Panc1 (cell line): ENCODE data around the gene CORT. TPM values are rescaled to one million over a fixed set of nuclear protein-coding genes. Genes with fewer than 3 reads are reported as not detected.

Source experiments
- ATAC-seq: fragments of 200-7000 bp; cut with Tn5 transposase; 2 replicates; pipeline ENCODE4 v1.9.1; 2020; ENCODE audit warnings: mild to moderate bottlenecking, moderate library complexity
- BruUV-seq: library from RNA; stranded (reverse); fragments of 400-500 nt; replicated peaks from 2 replicates; lab custom pipeline; 2021; lab: Mats Ljungman, UMichigan
- CTCF ChIA-PET: fragments of 300-600 bp; sonication (Branson Sonifier 250); formaldehyde crosslinking; loops from one replicate; lab custom pipeline; 2022; ENCODE audit warnings: antibody characterized with exemption; lab: Charles Lee
- POLR2A ChIA-PET: fragments of 300-600 bp; sonication (Branson Sonifier 250); formaldehyde crosslinking; loops from one replicate; lab custom pipeline; 2022; ENCODE audit warnings: antibody characterized with exemption; lab: Charles Lee
- DNase-seq: peaks from one replicate; pipeline ENCODE4 v3.0.0-alpha.2; 2010; ENCODE audit warnings: low read depth, low spot score
- H3K27ac ChIP-seq: 2 replicates; pipeline ENCODE4 v1.5.1; 2011; ENCODE audit warnings: mild to moderate bottlenecking, low read length, inconsistent platforms
- H3K27me3 ChIP-seq: fragments of 200-500 bp; sonication (Bioruptor generic); 2 replicates; pipeline ENCODE4 v1.6.0; 2014; ENCODE audit warnings: low read length, inconsistent platforms; ENCODE audit not compliant: control insufficient read depth, insufficient read depth
- H3K36me3 ChIP-seq: fragments of 200-500 bp; sonication (Bioruptor generic); 2 replicates; pipeline ENCODE4 v1.5.1; 2014; ENCODE audit warnings: inconsistent platforms, mild to moderate bottlenecking, low read length, moderate library complexity; ENCODE audit not compliant: control insufficient read depth, insufficient read depth
- H3K4me1 ChIP-seq: 2 replicates; pipeline ENCODE4 v1.5.1; 2011; ENCODE audit warnings: inconsistent platforms, mild to moderate bottlenecking, low read length, moderate library complexity; ENCODE audit not compliant: control insufficient read depth, insufficient read depth
- H3K4me3 ChIP-seq, 2 experiments: 2 replicates each; pipeline ENCODE4 v1.5.1; 2011 to 2012; ENCODE audit warnings: low read depth in 2 of 2, low read length in 2 of 2, mild to moderate bottlenecking in 2 of 2, inconsistent platforms in 1 of 2, moderate library complexity in 1 of 2
- H3K9me3 ChIP-seq: fragments of 200-500 bp; sonication (Bioruptor generic); 2 replicates; pipeline ENCODE4 v1.5.1; 2014; ENCODE audit warnings: low read depth, mild to moderate bottlenecking, inconsistent platforms, low read length, moderate library complexity; ENCODE audit not compliant: control insufficient read depth, insufficient read depth
- CTCF ChIP-seq: fragments of 450-650 bp; IDR thresholded peaks from 2 replicates; pipeline ENCODE4 v1.5.1; 2017; ENCODE audit warnings: mild to moderate bottlenecking
- POLR2AphosphoS5 ChIP-seq: IDR thresholded peaks from 2 replicates; pipeline ENCODE4 v1.6.1; 2012; ENCODE audit warnings: mild to moderate bottlenecking, low read depth, low read length, moderate library complexity
- REST ChIP-seq, 2 experiments: IDR thresholded peaks; 2 replicates each; pipeline ENCODE4 v1.6.1; 2011 to 2012; ENCODE audit warnings: low read depth in 2 of 2, control low read depth in 1 of 2, low read length in 1 of 2, mild to moderate bottlenecking in 1 of 2, moderate library complexity in 1 of 2; ENCODE audit not compliant: insufficient read depth in 1 of 2
- SIN3A ChIP-seq: IDR thresholded peaks from 2 replicates; pipeline ENCODE4 v1.6.1; 2012; ENCODE audit warnings: low read depth, mild to moderate bottlenecking, low read length, moderate library complexity, borderline replicate concordance; ENCODE audit not compliant: insufficient read depth
- TCF7L2 ChIP-seq: IDR thresholded peaks from 2 replicates; pipeline ENCODE4 v1.6.1; 2011; ENCODE audit warnings: mild to moderate bottlenecking, low read depth, low read length, inconsistent platforms
- in situ Hi-C: cut with HindIII; loops from 2 replicates; pipeline ENCODE4 v1.10.0; 2016; ENCODE audit warnings: low sequenced_read_pairs, low pct_unique_long_range_greater_than_20kb
- intact Hi-C: fragments of 100-400 bp; cut with micrococcal nuclease; formaldehyde crosslinking; loops from one replicate; pipeline ENCODE4 v1.10.0; 2022; ENCODE audit not compliant: unreplicated experiment
- total RNA-seq: library from RNA; stranded (reverse); gene quantifications from one replicate; pipeline ENCODE4 v1.2.1, GENCODE V29; 2021; ENCODE audit not compliant: unreplicated experiment

The CORT gene
- total RNA-seq, 1 experiment from 2014 or later = 0.41 TPM

GRCh38 chr1:10432910-10433700 is 16.7 kb upstream of the CORT start:
- Histone ChIP-seq H3K36me3 (no peaks in the 10 kb centered on the region), H3K27ac (no peak overlapping the region), H3K9me3 (no peaks in the 10 kb centered on the region), H3K27me3 (no peaks in the 10 kb centered on the region), H3K4me3 (no peak overlapping the region), H3K4me1 (no peaks in the 10 kb centered on the region; the same call in 1 of the 2 replicates)
- TF ChIP-seq TCF7L2 = no peak
- TF ChIP-seq CTCF = no peak
- no peak for TF ChIP-seq SIN3A
- TF ChIP-seq REST (IDR thresholded peaks at IDR 0.05; ENCODE audit: insufficient read depth in 1 of 2, low read depth in 2 of 2, low read length in 1 of 2) = no peak
- no peak for TF ChIP-seq POLR2AphosphoS5
- DNase-seq (no peak), ATAC-seq (no peak)
- BruUV-seq = no TSS peak
- intact Hi-C loops = no loop called here
- ChIA-PET POLR2A (no interaction called here), CTCF (interaction anchor here (0.6 kb wide), 1 partner anchor 588 kb away, joined by 4 read pairs; no protein-coding TSS in a partner anchor)
- in situ Hi-C loops = no loop called here

GRCh38 chr1:10433790-10434189 is 16.0 kb upstream of the CORT start:
- TF ChIP-seq TCF7L2 = no peak
- BruUV-seq = TSS peak; percentile 24
- H3K27ac ChIP-seq = no peak overlapping the region
- DNase-seq (no peak), ATAC-seq (no peak)
- no peaks in the 10 kb centered on the region for H3K36me3 ChIP-seq
- H3K4me1 ChIP-seq = peaks cover 2% of the 10 kb centered on the region; the same call in 1 of the 2 replicates
- ChIA-PET POLR2A (no interaction called here), CTCF (no interaction called here)
- no peaks in the 10 kb centered on the region for H3K27me3 ChIP-seq
- no peaks in the 10 kb centered on the region for H3K9me3 ChIP-seq
- intact Hi-C loops (no loop called here), in situ Hi-C loops (no loop called here)
- H3K4me3 ChIP-seq = no peak overlapping the region

GRCh38 chr1:10434590-10434989 is 15.2 kb upstream of the CORT start:
- no peaks in the 10 kb centered on the region for H3K27me3 ChIP-seq
- in situ Hi-C loops = no loop called here
- no peaks in the 10 kb centered on the region for H3K36me3 ChIP-seq
- ATAC-seq (no peak), DNase-seq (no peak)
- POLR2A ChIA-PET = interaction anchor here (0.7 kb wide), 1 partner anchor 23 kb away, joined by 3 read pairs; no protein-coding TSS in a partner anchor
- peaks cover 3% of the 10 kb centered on the region; the same call in 1 of the 2 replicates for H3K4me1 ChIP-seq
- TF ChIP-seq CTCF = no peak
- no peak for TF ChIP-seq REST (IDR thresholded peaks at IDR 0.05; ENCODE audit: insufficient read depth in 1 of 2, low read depth in 2 of 2, low read length in 1 of 2)
- no peak for TF ChIP-seq TCF7L2
- no peak for TF ChIP-seq POLR2AphosphoS5
- no peak for TF ChIP-seq SIN3A
- BruUV-seq = no TSS peak
- H3K27ac ChIP-seq = no peak overlapping the region
- H3K9me3 ChIP-seq = no peaks in the 10 kb centered on the region
- no peak overlapping the region for H3K4me3 ChIP-seq
- intact Hi-C loops = no loop called here
- CTCF ChIA-PET = no interaction called here
